HepG2 (cell line): Measurements from ENCODE around the gene ANLN. TPM values are rescaled to one million over a fixed set of nuclear protein-coding genes. Genes with fewer than 3 reads are reported as not detected.

Source experiments
- EED ChIP-seq: sonication (generic); formaldehyde crosslinking; IDR thresholded peaks from 2 replicates; pipeline ENCODE4 v1.5.0; 2020; ENCODE audit warnings: mild to moderate bottlenecking, missing genetic modification reagents
- GATAD1 ChIP-seq: IDR thresholded peaks from 2 replicates; pipeline ENCODE4 v1.6.1; 2016; ENCODE audit warnings: missing genetic modification reagents, missing compliant biosample characterization
- IRF1 ChIP-seq: sonication (generic); formaldehyde crosslinking; IDR thresholded peaks from 2 replicates; pipeline ENCODE4 v1.4.0; 2020; ENCODE audit warnings: low read depth, mild to moderate bottlenecking, missing genetic modification reagents
- KLF15 ChIP-seq: sonication (generic); formaldehyde crosslinking; IDR thresholded peaks from 2 replicates; pipeline ENCODE4 v1.8.1; 2023; ENCODE audit warnings: borderline replicate concordance, mild to moderate bottlenecking, inconsistent platforms, missing genetic modification reagents, mixed read lengths
- TBL1XR1 ChIP-seq: fragments of 150-350 bp; IDR thresholded peaks from 2 replicates; pipeline ENCODE4 v1.6.1; 2014; ENCODE audit warnings: borderline replicate concordance, low read length; ENCODE audit not compliant: partially characterized antibody
- TRAFD1 ChIP-seq: sonication (generic); formaldehyde crosslinking; IDR thresholded peaks from 2 replicates; pipeline ENCODE4 v1.5.1; 2020; ENCODE audit warnings: missing genetic modification reagents, mild to moderate bottlenecking, borderline replicate concordance
- ZBTB40 ChIP-seq, 2 experiments: fragments of 450-650 bp in 1 of 2; sonication (generic) in 1 of 2; formaldehyde crosslinking in 1 of 2; IDR thresholded peaks; 2 replicates each; pipeline versions ENCODE4 v1.6.1 to v1.8.0; 2016 to 2022; ENCODE audit warnings: antibody characterized with exemption in 1 of 2, mild to moderate bottlenecking in 1 of 2, missing genetic modification reagents in 1 of 2
- ZBTB43 ChIP-seq: sonication (generic); formaldehyde crosslinking; conservative IDR thresholded peaks from 2 replicates; pipeline ENCODE4 v1.4.0; 2020; ENCODE audit warnings: missing genetic modification reagents
- ZNF33A ChIP-seq: sonication (generic); formaldehyde crosslinking; IDR thresholded peaks from 2 replicates; pipeline ENCODE4 v1.5.1; 2020; ENCODE audit warnings: missing genetic modification reagents, mild to moderate bottlenecking, moderate library complexity, borderline replicate concordance
- ZNF576 ChIP-seq: sonication (generic); formaldehyde crosslinking; IDR thresholded peaks from 2 replicates; pipeline ENCODE4 v1.4.0; 2020; ENCODE audit warnings: mild to moderate bottlenecking, missing genetic modification reagents
- ZNF674 ChIP-seq: sonication (generic); formaldehyde crosslinking; IDR thresholded peaks from 2 replicates; pipeline ENCODE4 v1.5.0; 2020; ENCODE audit warnings: low read depth, mild to moderate bottlenecking, missing genetic modification reagents
- polyA plus RNA-seq, 8 experiments: library from polyadenylated mRNA; depleted of rRNA in 3 of 8; stranded (reverse) in 7 of 8; unstranded in 1 of 8; fragments of >200 nt; fragmentation: Illumina TruSeq in 4 of 8; extraction: Trizol in 4 of 8; gene quantifications; 2 replicates each; pipeline versions ENCODE4 v1.2.1 to v1.2.3, GENCODE V29; 2011 to 2016; ENCODE audit warnings: low read depth in 4 of 8, missing spikeins in 1 of 8, mixed read lengths in 1 of 8; ENCODE audit not compliant: insufficient read depth in 1 of 8
- total RNA-seq, 5 experiments: library from RNA; depleted of rRNA; stranded (reverse); fragments of >200 nt; fragmentation: Illumina TruSeq; extraction: Trizol; gene quantifications; 2 replicates each; pipeline ENCODE4 v1.2.3, GENCODE V29; 2016; ENCODE audit warnings: low read depth in 1 of 5

The ANLN gene
- total and polyA plus RNA-seq, 2 of the 13 experiments (the other 11 are each of a cell fraction or from before 2014, with no cell fraction given) = 20.0 to 72.0 TPM

GRCh38 chr7:36389371-36390198, at the start of gene ANLN (continued):
- TF ChIP-seq TRAFD1 (CRISPR knock-in tag) = no peak
- no peak for TF ChIP-seq IRF1 (CRISPR knock-in tag)
- TF ChIP-seq ZBTB43 = peak; percentile 33; the same call in 1 of the 2 replicates
- no peak for TF ChIP-seq ZBTB40 (IDR thresholded peaks at IDR 0.05)
- TF ChIP-seq ZBTB40 (CRISPR knock-in tag; IDR thresholded peaks at IDR 0.05) = no peak
- TF ChIP-seq TBL1XR1 = no peak
- no peak for TF ChIP-seq EED (CRISPR knock-in tag)
- TF ChIP-seq KLF15 (CRISPR knock-in tag) = no peak
- TF ChIP-seq GATAD1 (CRISPR knock-in tag) = peak; percentile 72; the same call in 1 of the 2 replicates
- no peak for TF ChIP-seq ZNF576 (CRISPR knock-in tag)
- no peak for TF ChIP-seq ZNF33A
- TF ChIP-seq ZNF674 (CRISPR knock-in tag) = no peak
